NCI-H1930 (cell line): ENCODE results near the gene CEACAM8.
"Not testable (repeated sequence)": the region's sequence is repeated elsewhere in the genome, so short reads cannot be mapped to it uniquely, and the experiment has no call there.

Experiments
- DNase-seq, 2 experiments: peaks; one replicate each; lab custom pipeline; 2025; lab: John Stamatoyannopoulos, UW

The CEACAM8 gene

GRCh38 chr19:42573642-42574041 lies 21.1 kb downstream of the CEACAM8 start:
- no peak for DNase-seq

DNA sequence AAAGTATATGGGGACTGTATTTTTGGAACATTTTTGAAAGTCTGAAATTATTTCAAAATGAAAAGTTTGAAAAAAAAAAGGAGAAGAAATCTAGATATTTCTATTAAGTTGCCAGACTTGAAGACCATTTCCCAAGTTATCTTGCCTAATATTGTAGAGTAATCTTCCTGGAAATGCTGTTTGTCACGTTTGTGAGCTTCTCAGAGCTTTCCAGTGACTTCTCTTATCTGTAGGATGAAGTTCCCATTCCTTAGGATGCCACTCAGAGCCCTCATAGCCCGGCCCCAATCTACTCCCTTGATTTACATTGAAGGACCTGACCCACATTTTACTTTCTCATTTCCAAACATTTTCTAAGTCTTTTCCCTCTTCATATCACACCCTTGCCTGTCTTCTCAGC lies 23.6 kb downstream of the CEACAM8 start:
- no peak for DNase-seq

GRCh38 chr19:42569193-42569592 lies 25.5 kb downstream of the CEACAM8 start:
- DNase-seq, result no peak

DNA sequence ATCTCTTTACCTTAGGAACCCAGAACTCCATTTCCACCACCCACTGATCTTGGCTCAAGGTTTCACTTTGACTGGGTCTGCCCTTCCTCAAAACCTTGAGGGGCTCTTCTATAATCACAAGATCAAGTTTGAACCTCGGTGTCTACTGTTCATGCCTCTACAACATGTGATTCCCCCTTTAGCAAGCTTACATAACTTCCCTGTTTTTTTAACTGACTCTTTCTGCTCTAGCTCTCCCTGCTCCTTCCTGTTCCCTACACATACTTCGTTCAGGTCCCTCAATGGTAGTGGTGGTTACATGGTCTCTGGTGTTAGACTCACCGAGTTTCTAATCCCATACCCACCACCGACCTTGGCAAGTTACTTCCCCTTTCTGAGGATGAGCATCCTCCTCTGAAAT lies 26.7 kb downstream of the CEACAM8 start:
- DNase-seq, result no peak

GRCh38 chr19:42567567-42567966 lies 27.2 kb downstream of the CEACAM8 start:
- no peak for DNase-seq

GRCh38 chr19:42563352-42564210 lies 31.1 kb downstream of the CEACAM8 start:
- DNase-seq, result peak; percentile 20 to 27

- no peak for DNase-seq
Measured at GRCh38 chr19:42561512-42561911, 33.2 kb downstream of the CEACAM8 start.

DNA sequence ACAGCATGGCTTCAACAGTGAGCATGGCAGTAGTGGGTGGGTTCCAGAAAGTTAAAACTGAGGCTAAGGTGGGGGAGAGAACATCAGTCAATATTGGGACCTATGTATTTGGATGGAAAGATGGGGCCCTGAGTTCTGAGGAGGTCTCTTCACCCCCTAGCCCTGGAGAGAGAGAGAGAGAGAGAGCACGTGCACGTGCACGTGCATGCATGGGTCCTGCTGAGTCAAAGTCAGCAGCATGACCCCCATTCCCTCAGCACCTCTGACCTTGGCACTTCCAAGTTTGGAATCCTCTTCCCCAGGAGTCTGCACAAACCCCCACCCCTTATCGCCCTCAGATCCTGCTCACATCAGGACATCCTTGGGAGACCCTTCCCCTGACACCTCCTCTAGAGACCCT lies 34.0 kb downstream of the CEACAM8 start:
- DNase-seq, result no peak

- DNase-seq, result no peak
Measured at GRCh38 chr19:42558450-42559150, 36.1 kb downstream of the CEACAM8 start.

- not testable (repeated sequence) for DNase-seq
Measured at GRCh38 chr19:42557386-42557871, 37.3 kb downstream of the CEACAM8 start.

DNA sequence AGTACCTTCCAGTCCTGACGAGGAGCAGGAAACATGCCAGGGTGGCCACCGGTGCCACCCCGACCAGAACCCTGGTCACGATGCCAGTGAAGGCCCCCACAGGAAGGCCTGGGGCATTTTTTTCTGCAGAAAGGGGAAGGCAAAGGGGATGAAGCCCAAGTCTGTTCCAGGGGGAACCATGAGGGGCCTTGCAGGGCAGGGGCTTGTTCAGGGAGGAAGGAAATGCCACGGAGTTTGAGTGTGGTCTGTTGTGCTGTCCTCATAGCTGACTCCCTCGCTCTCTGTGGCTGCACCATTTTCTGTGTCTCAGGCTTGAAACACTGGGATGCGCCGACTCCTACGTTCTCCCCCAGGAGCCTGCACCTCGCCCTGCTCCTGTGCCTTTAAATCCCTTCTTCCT lies 38.9 kb downstream of the CEACAM8 start:
- no peak for DNase-seq

DNA sequence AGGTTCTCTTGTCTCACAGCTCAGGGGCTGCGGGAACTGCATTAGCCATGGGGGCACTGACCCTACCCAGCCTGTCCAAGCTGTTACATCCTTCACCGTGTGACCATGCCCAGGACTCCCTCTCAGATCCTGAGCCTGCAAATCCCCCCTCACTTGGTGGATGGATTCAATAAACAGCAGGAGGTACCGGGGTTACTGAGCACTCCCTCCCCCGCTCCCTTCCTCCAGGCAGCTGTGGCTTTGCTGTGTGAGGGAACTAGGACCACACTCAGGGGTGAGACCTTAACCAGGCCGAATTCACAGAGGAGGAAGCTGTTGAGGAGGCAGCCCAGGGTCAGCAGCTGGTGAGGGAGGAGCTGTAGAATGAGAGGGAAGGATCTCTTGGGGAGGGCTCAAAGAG lies 39.4 kb downstream of the CEACAM8 start:
- no peak for DNase-seq

DNA sequence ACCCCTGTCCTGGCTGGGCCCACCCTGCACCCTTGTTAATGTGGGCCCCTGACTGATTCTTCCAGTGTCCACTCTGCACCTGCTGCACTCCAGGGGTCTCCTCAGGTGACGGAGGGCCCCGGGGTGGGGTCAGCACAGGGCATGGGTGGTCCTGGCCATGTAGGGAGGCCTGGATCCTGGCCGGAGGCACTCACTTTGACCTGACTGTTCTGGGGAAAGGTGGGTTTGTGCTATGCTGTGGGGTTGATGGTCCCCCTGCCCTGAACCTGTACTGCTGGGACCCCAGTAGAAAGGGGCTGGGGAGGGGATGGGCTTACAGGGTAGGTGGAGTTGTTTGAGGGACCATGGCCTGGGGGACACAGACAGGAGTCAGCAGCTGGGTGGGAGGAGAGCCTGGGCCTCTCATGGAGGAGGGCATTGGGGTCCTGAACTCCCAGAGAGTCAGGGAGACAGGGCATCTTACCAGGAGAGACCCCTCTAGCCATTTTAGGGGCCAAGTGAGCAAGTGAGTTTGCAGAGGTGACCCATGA lies 40.6 kb downstream of the CEACAM8 start:
- no peak for DNase-seq

DNA sequence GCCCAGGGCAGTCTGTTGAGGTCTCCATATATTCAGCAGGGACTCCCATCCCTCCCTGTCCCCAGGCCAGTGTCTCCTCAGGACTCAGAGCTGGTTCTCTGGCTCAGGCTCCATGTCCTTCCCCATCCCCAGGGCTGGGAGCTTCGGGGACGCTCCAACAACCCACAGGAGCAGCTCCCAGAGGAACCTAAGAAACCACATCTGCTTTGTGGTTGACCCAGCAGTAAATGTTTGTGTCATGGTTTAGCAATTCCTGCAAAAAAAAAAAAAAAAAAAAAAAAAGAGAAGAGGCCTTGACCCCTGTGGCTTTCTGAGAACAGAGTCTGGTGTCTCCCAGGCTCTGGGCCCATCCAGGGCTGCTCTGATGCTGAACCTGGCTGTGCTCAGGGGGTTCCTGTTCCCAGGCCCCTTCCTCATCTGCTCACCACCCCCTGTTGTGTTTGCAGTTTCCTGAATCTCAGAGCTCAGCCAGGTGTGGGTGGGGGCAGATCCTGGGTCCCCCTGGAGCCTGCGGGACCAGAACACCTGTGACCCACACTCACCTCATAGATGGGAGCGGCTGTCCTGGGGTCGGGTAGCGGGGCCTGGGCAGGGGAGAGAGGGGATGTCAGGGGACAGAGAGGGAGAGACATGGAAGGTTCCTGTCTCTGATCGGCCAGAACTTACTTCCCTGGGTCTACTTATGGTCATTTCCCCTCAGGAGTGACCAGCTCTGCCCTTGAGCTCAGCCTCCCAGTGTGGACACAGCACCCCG lies 41.3 kb downstream of the CEACAM8 start:
- no peak for DNase-seq

GRCh38 chr19:42552086-42553065 lies 42.3 kb downstream of the CEACAM8 start:
- no peak for DNase-seq

GRCh38 chr19:42550521-42550920 lies 44.2 kb downstream of the CEACAM8 start:
- DNase-seq, result not testable (repeated sequence)

DNA sequence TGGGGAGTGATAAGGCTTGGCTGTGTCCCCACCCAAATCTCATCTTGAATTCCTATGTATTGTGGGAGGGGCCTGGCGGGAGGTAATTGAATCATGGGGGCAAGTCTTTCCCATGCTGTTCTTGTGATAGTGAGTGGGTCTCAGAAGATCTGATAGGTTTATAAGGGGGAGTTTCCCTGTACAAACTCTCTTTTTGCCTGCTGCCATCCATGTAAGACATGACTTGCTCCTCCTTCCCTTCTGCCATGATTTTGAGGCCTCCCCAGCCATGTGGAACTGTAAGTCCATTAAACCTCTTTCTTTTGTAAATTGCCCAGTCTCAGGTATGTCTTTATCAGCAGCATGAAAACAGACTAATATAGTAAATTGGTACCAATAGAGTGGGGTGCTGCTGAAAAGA lies 45.7 kb downstream of the CEACAM8 start:
- not testable (repeated sequence) for DNase-seq

- no peak for DNase-seq
Measured at GRCh38 chr19:42548552-42548951, 46.2 kb downstream of the CEACAM8 start.

- DNase-seq, result no peak
Measured at GRCh38 chr19:42547929-42548328, 46.8 kb downstream of the CEACAM8 start.

GRCh38 chr19:42546831-42547500 lies 47.8 kb downstream of the CEACAM8 start:
- no peak for DNase-seq
